HG03280 (cell line): Measurements from ENCODE around the gene TK2.
"Not testable (repeated sequence)": the region's sequence is repeated elsewhere in the genome, so short reads cannot be mapped to it uniquely, and the experiment has no call there.

Experiments used
- ATAC-seq: cut with Tn5 transposase; IDR thresholded peaks from one replicate; pipeline ENCODE4 v1.9.1; 2021; ENCODE audit warnings: mild to moderate bottlenecking, moderate library complexity; ENCODE audit not compliant: unreplicated experiment

Gene TK2

DNA sequence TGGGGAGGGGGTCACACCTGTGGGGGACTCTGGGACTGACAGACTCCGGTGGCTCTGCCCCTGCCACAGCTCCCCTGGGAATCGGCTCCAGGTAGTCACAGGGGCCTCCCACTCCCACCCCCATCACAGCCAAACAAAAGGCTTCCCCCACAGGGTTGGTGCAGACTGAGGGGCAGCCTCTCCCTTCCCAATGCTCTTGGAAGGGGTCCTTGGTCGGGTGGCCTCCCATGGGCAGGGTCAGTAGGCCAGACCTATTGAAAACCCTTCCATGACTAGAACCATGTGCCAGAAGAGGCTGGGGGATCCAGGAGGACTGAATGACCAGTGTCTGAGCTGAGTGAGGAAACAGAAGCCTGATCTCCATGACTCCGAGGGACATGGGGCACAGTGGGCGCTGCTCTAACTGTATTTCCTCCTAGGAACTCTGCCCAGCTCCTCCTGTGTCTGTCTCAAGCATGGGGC is 28.6 kb downstream of the TK2 start:
- ATAC-seq, result no peak

DNA sequence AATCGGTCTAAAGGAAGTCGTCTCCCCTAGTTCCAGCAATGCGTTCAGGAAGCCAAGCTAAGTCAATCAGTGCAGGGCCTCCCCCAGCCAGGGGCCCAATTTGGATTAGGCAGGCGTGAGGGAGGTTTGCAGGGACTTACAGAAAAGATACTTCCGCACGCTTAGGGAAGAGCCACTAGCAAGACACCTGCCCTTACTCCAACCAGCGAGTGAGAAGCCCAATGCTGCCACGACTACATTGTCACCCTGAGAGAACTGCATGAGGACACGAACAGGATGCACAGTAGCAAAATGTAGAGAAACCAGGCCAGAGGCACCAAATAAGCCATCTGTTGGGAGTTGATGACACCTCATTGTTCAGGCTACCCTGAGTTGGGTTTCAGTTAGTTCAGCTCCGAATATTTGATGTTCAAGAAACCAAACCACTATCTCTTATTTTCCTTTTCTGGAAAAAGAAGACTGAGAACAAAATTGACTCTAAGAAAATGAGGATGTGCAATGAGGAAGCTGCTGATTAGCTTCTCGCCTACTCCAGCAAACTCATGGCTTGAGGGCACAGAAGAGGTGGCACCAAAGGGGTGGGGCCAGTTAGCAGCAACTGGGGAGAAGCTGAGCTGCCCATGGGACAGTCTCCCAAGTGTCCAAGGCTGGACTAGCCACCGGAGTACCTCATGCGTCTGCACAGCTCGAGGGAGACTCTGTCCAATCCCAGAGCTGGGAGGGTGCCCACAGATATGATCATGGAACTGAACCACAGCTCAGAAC is 29.3 kb downstream of the TK2 start:
- ATAC-seq, result no peak

DNA sequence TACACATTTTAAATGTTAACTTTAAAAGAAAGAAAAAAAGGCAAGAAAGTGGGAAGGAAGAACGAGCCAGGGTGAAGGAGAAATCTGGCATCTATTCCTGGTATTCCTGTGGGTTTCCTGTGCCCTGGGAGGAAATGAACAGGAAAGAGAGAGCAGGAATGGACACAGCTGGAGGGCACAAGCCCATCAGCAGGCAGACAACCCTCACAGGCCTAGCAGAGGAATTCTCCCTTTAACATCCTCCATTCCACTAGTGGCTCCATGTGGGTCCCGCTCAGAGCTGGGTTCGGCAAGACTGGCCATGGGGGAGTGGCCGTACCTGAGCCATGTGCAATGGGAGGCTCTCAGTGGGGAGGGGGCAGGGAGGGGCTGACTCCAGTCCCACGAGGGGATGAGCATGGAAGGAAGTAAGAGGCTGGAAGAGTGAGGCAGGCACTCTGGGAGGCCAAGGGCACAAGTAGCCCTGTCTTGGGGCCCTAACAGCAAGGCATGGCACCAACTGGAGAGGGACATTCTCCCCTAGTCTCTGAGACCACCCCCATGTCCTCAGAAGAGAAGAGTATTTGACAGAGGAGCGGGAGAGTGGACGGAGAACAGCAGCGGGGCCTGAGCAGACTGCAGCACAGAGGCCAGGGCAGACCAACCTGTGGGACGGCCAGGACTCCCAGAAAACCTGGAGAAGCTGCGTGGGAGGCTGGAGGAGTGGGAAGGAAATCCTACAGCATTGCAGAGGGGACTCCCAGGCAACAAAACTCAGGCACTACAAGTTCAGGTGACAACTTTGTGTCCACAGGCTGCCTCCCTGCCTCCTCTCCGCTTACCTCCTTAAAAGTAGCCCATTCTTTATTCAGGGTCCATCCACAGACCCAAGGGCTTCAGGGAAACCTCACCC is 30.2 kb downstream of the TK2 start:
- ATAC-seq, result no peak

- ATAC-seq, result no peak
Measured at GRCh38 chr16:66517586-66518263, 32.2 kb downstream of the TK2 start.

DNA sequence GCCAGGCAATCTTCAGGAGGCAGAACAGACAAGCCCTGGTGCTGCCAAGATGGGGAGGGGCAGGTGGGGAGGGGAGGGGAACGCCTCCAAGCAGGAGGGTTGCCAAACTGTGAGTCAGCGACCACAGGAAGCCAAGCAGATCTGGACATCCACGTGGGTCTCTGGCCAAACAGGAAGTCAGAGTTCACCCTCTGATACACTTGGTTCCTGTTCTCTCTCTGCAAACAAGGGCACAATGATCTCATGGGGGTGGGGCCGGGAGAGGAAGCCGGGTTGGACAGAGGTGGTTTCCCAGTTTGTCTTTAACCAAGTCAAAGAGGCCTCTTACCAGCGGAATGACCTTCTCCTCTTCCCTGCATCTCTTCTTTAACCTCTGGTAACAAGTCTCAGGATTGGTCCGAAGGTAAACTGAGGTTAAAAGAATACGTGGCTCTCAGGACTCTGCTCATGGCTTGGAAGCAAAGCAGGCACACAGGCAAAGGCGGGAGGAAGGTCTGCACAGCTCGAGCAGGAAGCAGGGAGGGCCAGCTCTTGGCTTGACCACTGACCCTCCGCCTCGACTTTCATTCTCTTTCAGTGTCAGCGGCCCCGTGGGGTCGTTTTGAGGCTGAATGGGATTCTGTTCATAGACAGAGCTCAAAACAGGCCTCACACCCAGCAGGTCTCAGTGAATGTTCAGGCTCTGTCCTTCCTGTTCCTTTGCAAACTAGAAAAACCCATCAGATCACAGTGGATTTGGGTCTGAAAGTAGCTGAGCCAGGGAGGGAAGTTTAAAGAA is 32.9 kb downstream of the TK2 start:
- ATAC-seq, result peak; percentile 95

DNA sequence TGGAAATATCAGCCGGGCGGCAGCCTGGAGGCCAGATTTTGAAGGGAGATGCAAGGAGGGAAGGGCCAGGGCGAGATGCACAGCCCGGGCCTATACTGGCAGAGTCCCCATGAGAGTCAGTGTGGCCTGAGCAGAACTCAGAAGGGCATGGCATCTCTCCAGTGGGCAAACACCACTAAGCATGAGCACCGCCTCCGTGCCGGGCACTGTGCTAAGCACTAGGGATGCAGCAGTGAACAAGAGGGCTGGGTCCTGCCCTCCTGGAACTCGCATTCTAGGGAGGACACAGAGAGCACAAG is 33.5 kb downstream of the TK2 start:
- ATAC-seq, result no peak

DNA sequence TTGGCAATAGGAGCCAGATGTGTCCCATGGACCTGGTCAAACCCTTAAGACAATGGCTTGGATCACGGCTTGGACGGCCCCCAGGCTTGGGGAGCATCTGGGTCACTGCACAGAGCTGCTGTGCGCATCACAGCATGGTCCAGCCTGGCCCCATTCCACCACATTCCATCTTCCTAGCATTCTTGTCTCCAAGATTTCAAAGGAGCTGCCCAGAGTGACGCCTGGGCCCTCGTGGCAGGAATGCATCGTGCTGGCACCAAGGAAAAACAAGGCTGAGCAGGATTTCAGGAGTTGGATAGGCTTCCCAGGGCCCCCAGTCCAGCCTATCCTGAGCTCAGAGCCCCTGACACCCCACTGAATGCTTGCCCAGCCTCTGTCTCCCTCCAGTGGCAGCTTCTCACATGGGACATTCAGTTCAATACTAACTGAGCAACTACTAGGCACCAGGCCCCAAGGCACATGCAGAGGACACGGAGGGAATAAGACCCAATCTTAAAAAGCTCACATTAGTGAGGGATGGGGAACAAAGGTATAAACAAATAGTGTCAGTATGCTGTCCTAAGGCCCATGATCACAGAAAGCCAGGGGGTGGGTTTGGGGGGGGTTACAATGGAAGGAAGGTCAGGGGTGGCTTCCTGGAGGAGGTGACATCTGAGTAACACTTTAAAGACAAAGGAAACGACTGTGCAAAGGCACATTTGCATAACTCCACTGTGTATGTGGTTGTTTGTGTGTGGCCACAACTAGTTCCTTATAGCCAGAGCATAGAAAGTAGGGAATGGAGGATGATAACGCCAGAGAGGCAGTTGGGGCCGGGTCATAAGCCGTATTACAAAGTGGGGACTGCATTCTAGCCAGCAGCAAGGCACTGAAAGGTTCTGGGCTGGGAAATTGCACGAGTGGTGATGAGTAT is 34.1 kb downstream of the TK2 start:
- ATAC-seq, result peak; percentile 5

DNA sequence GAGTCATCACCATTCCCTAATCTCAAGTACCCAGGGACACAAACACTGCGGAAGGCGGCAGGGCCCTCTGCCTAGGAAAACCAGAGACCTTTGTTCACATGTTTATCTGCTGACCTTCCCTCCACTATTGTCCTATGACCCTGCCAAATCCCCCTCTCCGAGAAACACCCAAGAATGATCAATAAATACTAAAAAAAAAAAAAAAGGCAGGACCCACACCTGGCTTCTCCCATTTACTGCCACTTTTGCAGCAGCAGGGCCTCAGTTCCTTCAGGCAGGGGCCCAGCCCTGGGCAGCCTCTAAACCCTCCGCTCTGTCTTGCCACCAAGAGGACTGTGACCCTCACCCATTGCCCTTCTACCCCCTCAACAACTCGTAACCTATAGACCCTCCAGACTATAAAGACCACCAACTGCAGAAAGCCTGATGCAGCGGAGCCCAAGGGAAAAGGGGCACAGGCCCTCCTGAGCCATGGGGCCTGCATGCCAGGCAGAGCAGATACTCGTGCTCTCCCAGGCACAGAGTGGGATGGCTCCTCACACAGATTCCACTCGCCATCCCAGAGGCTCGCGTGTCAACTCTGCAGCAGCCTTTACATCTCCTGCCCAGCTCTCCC is 34.8 kb downstream of the TK2 start:
- ATAC-seq, result not testable (repeated sequence)

DNA sequence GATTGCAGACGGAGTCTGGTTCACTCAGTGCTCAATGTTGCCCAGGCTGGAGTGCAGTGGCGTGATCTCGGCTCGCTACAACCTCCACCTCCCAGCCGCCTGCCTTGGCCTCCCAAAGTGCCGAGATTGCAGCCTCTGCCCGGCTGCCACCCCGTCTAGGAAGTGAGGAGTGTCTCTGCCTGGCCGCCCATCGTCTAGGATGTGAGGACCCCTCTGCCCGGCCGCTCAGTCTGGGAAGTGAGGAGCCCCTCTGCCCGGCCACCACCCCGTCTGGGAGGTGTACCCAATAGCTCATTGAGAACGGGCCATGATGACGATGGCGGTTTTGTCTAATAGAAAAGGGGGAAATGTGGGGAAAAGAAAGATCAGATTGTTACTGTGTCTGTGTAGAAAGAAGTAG is 35.5 kb downstream of the TK2 start:
- not testable (repeated sequence) for ATAC-seq

DNA sequence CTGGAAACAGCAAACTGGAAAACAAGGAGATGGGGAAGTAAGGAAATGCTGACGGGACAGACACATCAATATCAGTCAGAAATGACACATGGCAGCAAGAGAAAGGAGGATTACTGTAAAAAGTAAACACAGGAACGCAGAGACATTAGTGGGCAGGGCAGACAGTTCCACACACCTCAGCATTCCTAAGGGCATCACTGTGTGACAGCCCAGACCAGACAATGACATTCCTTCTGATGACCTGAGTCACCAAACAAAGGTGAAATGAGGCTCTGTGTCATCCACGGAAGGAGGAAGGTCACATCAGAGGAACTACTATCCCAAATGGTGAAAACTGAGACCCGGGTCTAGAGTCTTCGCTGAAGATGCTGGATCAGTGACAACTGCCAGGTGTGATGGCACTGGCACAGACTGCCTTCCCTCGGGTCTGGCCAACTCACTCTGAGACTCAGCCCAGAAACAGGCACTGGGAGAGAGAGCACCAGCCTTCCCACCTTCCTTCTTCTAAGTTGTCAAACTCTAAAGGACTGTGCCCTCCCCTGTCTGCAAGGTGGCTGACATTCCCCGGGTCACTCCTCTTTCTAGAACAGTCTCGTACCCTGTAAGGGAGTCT is 36.7 kb downstream of the TK2 start:
- no peak for ATAC-seq

DNA sequence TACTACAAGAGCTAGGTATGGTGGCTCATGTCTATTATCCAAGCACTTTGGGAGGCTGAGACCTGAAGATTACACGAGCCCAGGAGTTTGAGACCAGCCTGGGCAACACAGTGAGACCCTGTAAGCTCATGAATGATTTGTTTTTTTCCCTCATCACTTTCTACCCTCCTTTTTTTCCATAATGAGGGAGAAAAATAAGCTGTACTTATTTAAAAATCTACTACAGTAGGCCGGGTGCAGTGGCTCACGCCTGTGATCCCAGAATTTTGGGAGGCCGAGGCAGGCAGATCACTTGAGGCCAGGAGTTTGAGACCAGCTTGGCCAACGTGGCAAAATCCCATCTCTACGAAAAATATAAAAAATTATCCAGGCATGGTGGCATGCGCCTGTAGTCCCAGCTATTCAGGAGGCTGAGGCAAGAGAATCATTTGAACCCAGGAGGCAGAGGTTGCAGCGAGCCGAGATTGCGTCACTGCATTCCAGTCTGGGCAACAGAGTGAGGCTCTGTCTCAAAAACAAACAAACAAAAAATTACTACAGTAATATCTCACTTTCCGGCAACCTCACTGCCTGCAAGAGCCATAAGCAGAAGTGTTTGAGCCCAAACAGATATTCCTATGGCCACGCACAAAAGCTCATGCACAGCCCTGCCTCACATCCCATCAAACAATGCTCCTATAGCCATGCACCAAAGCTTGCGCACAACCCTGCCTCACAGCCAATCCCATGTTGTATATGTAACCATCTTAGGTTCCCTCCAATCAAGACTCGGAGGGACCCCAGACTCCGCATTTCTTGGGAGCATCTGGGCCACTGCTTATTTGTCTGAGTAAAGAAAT is 37.4 kb downstream of the TK2 start:
- ATAC-seq, result no peak

DNA sequence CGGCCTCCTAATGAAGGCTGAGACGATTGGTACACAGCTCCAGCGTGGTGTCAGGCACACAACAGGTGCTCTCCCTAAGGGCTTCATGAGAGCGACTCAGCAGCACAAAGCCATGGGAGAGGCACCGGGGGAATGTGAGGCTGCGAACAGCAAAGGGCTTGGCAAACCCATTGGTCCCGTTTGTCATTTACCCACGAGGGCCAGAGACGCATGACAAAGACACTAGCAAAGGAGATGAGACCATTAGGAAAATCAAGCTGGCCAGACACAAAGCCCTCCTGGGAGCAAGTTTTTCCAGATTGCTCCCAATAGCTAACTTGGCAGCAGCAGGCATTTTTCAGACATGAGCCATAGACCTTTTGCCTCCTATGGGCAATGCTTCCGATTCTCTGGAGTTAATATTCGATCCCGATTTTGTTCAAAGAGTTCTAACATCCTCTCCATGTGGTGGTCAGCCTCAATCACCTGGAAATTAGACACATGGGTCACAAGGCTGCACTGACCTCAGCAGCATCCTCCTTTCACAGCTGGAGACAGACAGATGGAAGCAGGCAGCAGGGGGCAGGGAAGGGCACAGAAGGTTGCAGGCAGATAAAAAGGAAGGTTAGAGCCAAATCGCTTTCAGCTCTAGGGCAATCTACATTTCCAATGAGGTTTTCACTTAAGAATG is 38.2 kb downstream of the TK2 start:
- no peak for ATAC-seq

GRCh38 chr16:66510711-66511601 is 39.0 kb downstream of the TK2 start:
- ATAC-seq, result no peak

GRCh38 chr16:66510298-66510697 is 39.6 kb downstream of the TK2 start:
- ATAC-seq, result no peak

DNA sequence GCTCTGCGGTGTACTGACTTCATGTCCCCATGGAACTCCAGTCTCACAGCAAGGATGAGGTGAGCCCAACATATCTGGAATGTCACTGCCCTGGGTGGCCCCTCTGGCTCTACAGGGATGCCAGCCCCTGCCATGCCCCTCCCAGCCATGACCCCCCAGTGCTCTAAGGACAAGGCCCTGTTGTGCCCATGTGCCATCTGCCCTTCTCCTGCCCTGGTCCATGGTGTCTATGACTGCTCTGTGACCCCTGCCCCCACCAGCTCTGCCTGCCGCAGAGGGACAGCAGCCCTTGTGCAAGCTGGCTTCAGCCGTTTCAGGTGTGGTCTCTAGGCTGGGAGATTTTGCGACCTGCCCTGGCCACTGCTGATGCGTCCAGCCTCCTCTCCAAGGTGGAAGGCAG is 40.3 kb downstream of the TK2 start:
- ATAC-seq, result no peak

GRCh38 chr16:66508914-66509496 is 40.9 kb downstream of the TK2 start:
- ATAC-seq, result no peak
